Mesenchymal stem cell (in vitro differentiated cells and primary cell): ENCODE results near the gene CXCR4.

Experiments used
- DNase-seq: peaks from one replicate; pipeline ENCODE4 v3.0.0-alpha.2; 2013
- H2AFZ ChIP-seq: one replicate; pipeline ENCODE4 v1.6.1; 2013; ENCODE audit warnings: low read depth, mild to moderate bottlenecking, control low read depth, inconsistent platforms, low read length, moderate library complexity
- H2AK5ac ChIP-seq: 2 replicates; pipeline ENCODE4 v1.6.1; 2013; ENCODE audit warnings: low read length, moderate library complexity, mild to moderate bottlenecking, inconsistent platforms; ENCODE audit not compliant: severe bottlenecking
- H2BK120ac ChIP-seq: one replicate; pipeline ENCODE4 v1.6.1; 2013; ENCODE audit warnings: low read depth, mild to moderate bottlenecking, inconsistent platforms, low read length, moderate library complexity
- H2BK12ac ChIP-seq, 2 experiments: one replicate each; pipeline ENCODE4 v1.6.1; 2013; ENCODE audit warnings: inconsistent platforms in 2 of 2, low read length in 2 of 2, mild to moderate bottlenecking in 2 of 2, moderate library complexity in 2 of 2, control low read depth in 1 of 2
- H2BK15ac ChIP-seq: one replicate; pipeline ENCODE4 v1.6.1; 2013; ENCODE audit warnings: mild to moderate bottlenecking, low read depth, inconsistent platforms; ENCODE audit not compliant: poor library complexity, severe bottlenecking
- H2BK5ac ChIP-seq: 2 replicates; pipeline ENCODE4 v1.6.1; 2013; ENCODE audit warnings: low read depth, mild to moderate bottlenecking, low read length, control low read depth, inconsistent platforms; ENCODE audit not compliant: poor library complexity, severe bottlenecking
- H3K14ac ChIP-seq, 2 experiments: one replicate each; pipeline ENCODE4 v1.6.1; 2013; ENCODE audit warnings: inconsistent platforms in 2 of 2, low read length in 2 of 2, control low read depth in 1 of 2, mild to moderate bottlenecking in 1 of 2, moderate library complexity in 1 of 2
- H3K18ac ChIP-seq, 2 experiments: one replicate each; pipeline ENCODE4 v1.6.1; 2013; ENCODE audit warnings: inconsistent platforms in 2 of 2, low read length in 2 of 2, control low read depth in 1 of 2, low read depth in 1 of 2, mild to moderate bottlenecking in 1 of 2
- H3K23ac ChIP-seq, 2 experiments: one replicate each; pipeline ENCODE4 v1.6.1; 2013; ENCODE audit warnings: inconsistent platforms in 2 of 2, low read length in 2 of 2, mild to moderate bottlenecking in 2 of 2, moderate library complexity in 2 of 2, control low read depth in 1 of 2
- H3K27ac ChIP-seq: 2 replicates; pipeline ENCODE4 v1.5.1; 2013; ENCODE audit warnings: mild to moderate bottlenecking, moderate library complexity, low read length, control low read depth, inconsistent platforms; ENCODE audit not compliant: poor library complexity, severe bottlenecking
- H3K27me3 ChIP-seq, 2 experiments: 2 replicates each; pipeline versions ENCODE4 v1.6.1 to v1.7.0; 2013; ENCODE audit warnings: low read length in 2 of 2, mild to moderate bottlenecking in 2 of 2, moderate library complexity in 2 of 2, control low read depth in 1 of 2, inconsistent platforms in 1 of 2; ENCODE audit not compliant: control insufficient read depth in 1 of 2, insufficient read depth in 1 of 2
- H3K36me3 ChIP-seq, 2 experiments: 2 replicates each; pipeline versions ENCODE4 v1.6.1 to v1.7.0; 2013; ENCODE audit warnings: low read length in 2 of 2, control low read depth in 1 of 2, inconsistent platforms in 1 of 2, low read depth in 1 of 2, mild to moderate bottlenecking in 1 of 2; ENCODE audit not compliant: insufficient read depth in 2 of 2, control insufficient read depth in 1 of 2
- H3K4ac ChIP-seq, 2 experiments: one replicate each; pipeline ENCODE4 v1.6.1; 2013; ENCODE audit warnings: inconsistent platforms in 2 of 2, low read length in 2 of 2, mild to moderate bottlenecking in 2 of 2, moderate library complexity in 2 of 2, control low read depth in 1 of 2, low read depth in 1 of 2
- H3K4me1 ChIP-seq: 2 replicates; pipeline ENCODE4 v1.6.1; 2013; ENCODE audit warnings: low read depth, low read length, control low read depth; ENCODE audit not compliant: control insufficient read depth, insufficient read depth
- H3K4me2 ChIP-seq: 2 replicates; pipeline ENCODE4 v1.6.1; 2013; ENCODE audit warnings: low read length, mild to moderate bottlenecking, inconsistent platforms; ENCODE audit not compliant: poor library complexity, severe bottlenecking
- H3K4me3 ChIP-seq, 2 experiments: 2 replicates each; pipeline versions ENCODE4 v1.5.1 to v1.7.0; 2013; ENCODE audit warnings: low read length in 2 of 2, mild to moderate bottlenecking in 2 of 2, control low read depth in 1 of 2, low read depth in 1 of 2; ENCODE audit not compliant: insufficient read depth in 1 of 2
- H3K79me1 ChIP-seq: replicated peaks from 2 replicates; pipeline ENCODE4 v1.6.1; 2013; ENCODE audit warnings: mild to moderate bottlenecking, control low read depth, low read length, inconsistent platforms; ENCODE audit not compliant: poor library complexity, severe bottlenecking
- H3K9ac ChIP-seq: 2 replicates; pipeline ENCODE4 v1.7.0; 2013; ENCODE audit warnings: mild to moderate bottlenecking, low read length, moderate library complexity
- H3K9me3 ChIP-seq: 2 replicates; pipeline ENCODE4 v1.7.0; 2013; ENCODE audit warnings: mild to moderate bottlenecking, low read length; ENCODE audit not compliant: control insufficient read depth
- H4K8ac ChIP-seq: one replicate; pipeline ENCODE4 v1.6.1; 2013; ENCODE audit warnings: inconsistent platforms, mild to moderate bottlenecking, low read length, moderate library complexity
- H4K91ac ChIP-seq: one replicate; pipeline ENCODE4 v1.6.1; 2013; ENCODE audit warnings: mild to moderate bottlenecking, low read length, inconsistent platforms
- WGBS: methylation state at CpG from one replicate; pipeline ENCODE4 v1.1.7; 2013; ENCODE audit warnings: mixed read lengths; 5-methylcytosine and 5-hydroxymethylcytosine counted together

Gene CXCR4

DNA sequence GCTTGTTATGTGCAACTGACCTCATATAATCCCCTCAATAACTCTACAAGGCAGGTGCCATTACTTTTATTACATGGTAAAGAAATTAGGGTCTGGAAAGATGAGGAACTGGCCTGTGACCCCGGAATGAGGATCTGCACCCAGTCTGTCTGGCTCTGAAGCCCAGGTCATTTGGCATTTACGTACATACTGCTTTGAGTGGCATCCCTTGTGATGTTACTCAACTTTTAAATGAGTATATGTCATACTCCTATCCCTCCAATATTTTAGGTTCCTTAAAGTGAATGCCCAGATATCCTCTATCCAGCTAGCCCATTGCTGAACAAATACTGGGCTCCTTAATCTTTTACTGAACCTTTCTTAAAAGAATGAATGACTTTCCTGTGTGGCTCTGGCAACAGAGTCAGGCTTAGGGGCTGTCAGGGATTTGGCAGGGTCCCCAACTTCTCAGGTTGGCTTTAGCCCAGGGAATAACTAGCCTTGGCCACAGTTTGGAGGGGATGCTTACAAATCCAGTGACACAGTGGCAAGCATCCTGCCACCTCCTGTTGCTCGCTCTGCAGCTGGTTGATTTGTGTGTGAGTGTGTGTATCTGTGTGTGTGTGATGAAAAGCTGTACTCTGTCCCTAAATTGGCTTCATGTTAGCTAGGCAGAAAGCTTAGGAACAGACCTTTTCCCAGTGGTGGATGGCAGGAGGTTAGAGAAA is 3.4 kb upstream of the CXCR4 start:
- no peak overlapping the region for H3K18ac ChIP-seq
- H3K27ac ChIP-seq: no peak overlapping the region
- 74% methylated on average over 2 of the region's 3 CpGs for WGBS
- H3K4me1 ChIP-seq: peaks cover 26% of the 10 kb centered on the region
- H3K9ac ChIP-seq: no peak overlapping the region
- H2AFZ ChIP-seq: no peak overlapping the region
- H3K36me3 ChIP-seq: no peaks in the 10 kb centered on the region
- H3K4ac ChIP-seq: no peak overlapping the region
- H4K91ac ChIP-seq: no peak overlapping the region
- H3K27me3 ChIP-seq: peaks cover 79 to 88% of the 10 kb centered on the region in 2 experiments
- no peak overlapping the region for H3K14ac ChIP-seq
- no peak for DNase-seq
- no peak overlapping the region for H2AK5ac ChIP-seq
- H3K4me2 ChIP-seq: no peak overlapping the region
- H2BK120ac ChIP-seq: no peak overlapping the region
- H2BK12ac ChIP-seq: no peak overlapping the region
- no peaks in the 10 kb centered on the region for H3K9me3 ChIP-seq
- no peak overlapping the region for H3K23ac ChIP-seq
- H3K4me3 ChIP-seq: no peak overlapping the region
- no peak overlapping the region for H2BK15ac ChIP-seq
- H3K79me1 ChIP-seq: no peaks in the 10 kb centered on the region
- no peak overlapping the region for H4K8ac ChIP-seq
- H2BK5ac ChIP-seq: no peak overlapping the region

DNA sequence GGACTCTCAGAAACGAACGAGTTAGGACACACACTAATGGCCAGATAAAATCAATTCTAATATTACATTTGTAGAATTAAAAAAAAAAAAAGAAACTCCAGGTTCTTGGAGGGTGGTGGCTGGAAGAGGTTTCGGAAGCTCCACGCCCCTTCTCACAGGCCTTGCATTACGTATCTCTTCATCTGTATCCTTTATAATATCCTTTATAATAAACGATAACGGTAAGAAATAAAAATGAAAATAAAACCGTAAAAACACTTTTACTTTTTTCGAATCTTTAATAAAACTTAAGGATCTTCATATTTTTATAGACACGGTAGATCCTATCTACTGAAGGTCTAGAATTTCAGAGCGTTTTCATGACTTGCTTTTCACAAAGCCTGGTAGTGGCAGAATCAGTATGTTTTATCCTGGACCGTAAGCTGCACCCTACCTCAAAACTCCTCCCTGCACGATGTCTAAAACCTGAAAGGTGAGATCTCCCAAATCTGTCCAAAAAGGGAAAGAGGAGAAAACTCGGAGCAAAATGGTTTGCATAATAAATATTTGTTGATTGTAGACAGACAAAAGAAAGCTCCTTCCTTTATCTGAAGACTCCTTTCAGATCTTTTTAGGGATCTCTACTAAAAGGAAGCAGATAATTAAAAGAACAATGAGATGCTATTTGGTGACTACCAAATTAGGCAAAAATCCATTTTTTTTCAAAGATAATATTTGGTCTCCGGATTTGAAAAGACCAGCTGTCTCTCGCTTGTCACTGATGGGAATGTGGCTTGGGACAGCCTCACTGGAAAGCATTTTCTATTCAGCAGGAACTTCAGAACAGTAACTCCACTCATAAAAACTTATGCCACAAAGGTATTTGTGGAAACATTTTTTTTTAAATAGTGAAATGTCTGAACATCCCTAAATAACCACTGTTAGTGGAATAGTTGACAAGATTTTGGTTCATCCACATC is 2.0 kb upstream of the CXCR4 start:
- DNase-seq: no peak
- peaks cover 26% of the 10 kb centered on the region for H3K4me1 ChIP-seq
- peaks cover 82 to 88% of the 10 kb centered on the region in 2 experiments for H3K27me3 ChIP-seq
- H3K9ac ChIP-seq: no peak overlapping the region
- no peak overlapping the region for H3K27ac ChIP-seq
- H4K91ac ChIP-seq: no peak overlapping the region
- no peak overlapping the region for H2AK5ac ChIP-seq
- no peak overlapping the region for H2BK15ac ChIP-seq
- no peak overlapping the region for H2BK5ac ChIP-seq
- no peak overlapping the region for H4K8ac ChIP-seq
- H3K36me3 ChIP-seq: no peaks in the 10 kb centered on the region
- whole genome bisulfite sequencing: 50% methylated on average over 4 of the region's 16 CpGs
- no peak overlapping the region for H3K18ac ChIP-seq
- H3K79me1 ChIP-seq: no peaks in the 10 kb centered on the region
- H2AFZ ChIP-seq: no peak overlapping the region
- no peak overlapping the region for H2BK120ac ChIP-seq
- H2BK12ac ChIP-seq: no peak overlapping the region
- no peak overlapping the region for H3K23ac ChIP-seq
- H3K9me3 ChIP-seq: no peaks in the 10 kb centered on the region
- H3K4me2 ChIP-seq: no peak overlapping the region
- H3K4ac ChIP-seq: no peak overlapping the region
- no peak overlapping the region for H3K14ac ChIP-seq
- peak overlapping the region in 1 of 2 experiments; percentile 46 for H3K4me3 ChIP-seq

DNA sequence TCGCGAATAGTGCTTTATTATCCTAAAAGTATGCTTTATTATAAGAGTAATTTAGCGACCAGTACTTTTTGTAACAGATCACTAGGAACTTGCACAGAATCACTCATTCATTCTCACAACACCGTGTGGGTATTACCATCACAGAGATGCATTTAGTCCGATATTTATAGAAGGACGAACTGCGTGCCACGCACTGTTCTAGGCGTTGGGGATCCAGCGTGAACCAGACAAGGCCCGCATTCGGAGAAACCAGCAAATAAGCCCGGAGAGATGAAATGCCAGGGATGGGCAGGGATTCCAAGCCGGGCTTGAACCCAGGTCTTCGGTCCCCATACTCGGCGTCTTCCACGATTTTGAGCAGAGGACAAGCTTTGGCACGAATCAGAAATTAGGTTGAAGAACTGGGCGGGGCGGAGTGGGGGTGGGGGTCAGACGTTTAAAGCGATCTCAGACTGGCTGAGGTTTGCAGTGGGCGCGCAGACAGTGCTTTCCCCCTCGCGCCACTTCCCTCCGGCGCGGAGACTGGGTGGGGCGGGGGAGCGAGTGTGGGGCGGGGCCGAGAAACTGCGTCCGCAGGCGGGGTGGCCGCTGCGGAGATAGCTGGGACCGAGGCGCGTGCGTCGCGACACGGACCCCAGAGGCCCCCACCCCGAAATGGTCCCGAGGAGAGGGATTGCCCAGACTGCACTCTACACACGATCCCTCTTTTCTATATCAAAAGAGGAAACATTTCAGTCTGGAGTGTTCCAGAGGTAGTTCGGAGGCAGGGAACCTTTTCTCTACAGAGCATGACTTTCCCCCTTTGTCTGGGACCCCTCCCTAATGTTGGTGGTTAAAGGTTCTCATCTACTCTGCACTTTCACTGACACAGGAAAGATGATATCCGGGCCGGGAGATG is 1.1 kb upstream of the CXCR4 start:
- DNase-seq: peak; percentile 2
- Histone ChIP-seq H2BK15ac (no peak overlapping the region), H2BK12ac (no peak overlapping the region), H4K8ac (no peak overlapping the region), H3K27me3 (peaks cover 80 to 88% of the 10 kb centered on the region in 2 experiments), H2BK5ac (no peak overlapping the region), H3K36me3 (no peaks in the 10 kb centered on the region), H4K91ac (no peak overlapping the region), H2AFZ (no peak overlapping the region), H2AK5ac (no peak overlapping the region), H3K14ac (no peak overlapping the region), H3K9me3 (no peaks in the 10 kb centered on the region), H3K4me1 (peaks cover 26% of the 10 kb centered on the region), H2BK120ac (no peak overlapping the region), H3K79me1 (no peaks in the 10 kb centered on the region), H3K23ac (no peak overlapping the region), H3K9ac (no peak overlapping the region), H3K18ac (no peak overlapping the region), H3K4ac (no peak overlapping the region), H3K4me3 (peak overlapping the region; percentile 18 to 48), H3K4me2 (peak overlapping the region; percentile 46), H3K27ac (no peak overlapping the region)
- WGBS: 3% methylated on average over 31 of the region's 52 CpGs
